ENCODE measurements around the gene EXOC3L1.

The EXOC3L1 gene

DNA sequence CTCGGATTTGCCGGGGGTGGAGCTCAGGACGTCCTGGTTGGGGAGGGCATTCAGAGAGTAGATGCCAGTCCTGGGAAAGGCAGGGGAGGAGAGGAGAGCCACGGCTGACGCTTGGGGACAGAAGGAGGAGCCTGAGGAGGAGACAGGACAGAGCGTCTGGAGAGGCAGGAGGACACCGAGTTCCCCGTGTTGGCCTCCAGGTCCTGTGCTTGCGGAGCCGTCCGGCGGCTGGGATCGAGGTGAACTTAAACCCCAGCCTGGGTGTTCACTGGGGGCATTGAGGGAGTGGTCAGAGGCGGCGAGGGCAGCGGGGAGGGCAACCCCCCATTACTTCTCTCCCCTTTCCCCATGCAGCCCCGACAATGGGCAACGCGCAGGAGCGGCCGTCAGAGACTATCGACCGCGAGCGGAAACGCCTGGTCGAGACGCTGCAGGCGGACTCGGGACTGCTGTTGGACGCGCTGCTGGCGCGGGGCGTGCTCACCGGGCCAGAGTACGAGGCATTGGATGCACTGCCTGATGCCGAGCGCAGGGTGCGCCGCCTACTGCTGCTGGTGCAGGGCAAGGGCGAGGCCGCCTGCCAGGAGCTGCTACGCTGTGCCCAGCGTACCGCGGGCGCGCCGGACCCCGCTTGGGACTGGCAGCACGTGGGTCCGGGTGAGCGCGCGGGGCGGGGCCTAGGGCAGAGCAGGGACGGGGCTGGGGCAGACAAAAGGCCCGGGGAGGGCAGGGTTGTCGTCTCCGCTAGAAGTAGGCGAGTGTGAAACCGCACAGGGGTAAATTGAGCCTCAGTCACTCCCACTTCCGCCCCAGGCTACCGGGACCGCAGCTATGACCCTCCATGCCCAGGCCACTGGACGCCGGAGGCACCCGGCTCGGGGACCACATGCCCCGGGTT, 15.9 kb downstream of the EXOC3L1 start:
- no peak for DNase-seq (ENCODE audit: insufficient read length, low spot score)
- peak; percentile 23 for TF ChIP-seq CTCF (IDR thresholded peaks at IDR 0.05; ENCODE audit: insufficient read depth, missing control alignments)
- FAIRE-seq = no peak

DNA sequence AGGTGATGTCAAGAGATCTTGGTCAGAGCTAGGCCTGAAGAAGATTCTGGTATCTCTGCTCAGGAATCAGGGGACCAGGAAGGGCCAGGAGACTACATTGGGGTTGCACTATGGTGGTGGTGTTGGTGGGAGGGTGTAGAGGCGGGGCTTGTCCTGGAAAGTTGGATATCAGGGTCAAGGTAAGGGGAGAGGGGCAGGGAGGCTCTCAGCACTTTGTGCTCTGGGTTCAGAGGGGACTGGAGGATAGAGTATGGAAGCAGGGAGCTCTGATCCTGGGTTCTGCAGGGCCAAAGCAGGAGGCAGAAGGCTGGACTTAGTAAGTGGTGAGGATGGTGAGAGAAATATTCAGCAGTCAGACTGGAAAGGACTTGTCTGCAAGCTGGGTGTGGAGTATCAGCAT, 16.6 kb downstream of the EXOC3L1 start:
- FAIRE-seq (no peak), DNase-seq (ENCODE audit: insufficient read length, low spot score) (no peak)
- TF ChIP-seq CTCF (IDR thresholded peaks at IDR 0.05; ENCODE audit: insufficient read depth, missing control alignments) = no peak

DNA sequence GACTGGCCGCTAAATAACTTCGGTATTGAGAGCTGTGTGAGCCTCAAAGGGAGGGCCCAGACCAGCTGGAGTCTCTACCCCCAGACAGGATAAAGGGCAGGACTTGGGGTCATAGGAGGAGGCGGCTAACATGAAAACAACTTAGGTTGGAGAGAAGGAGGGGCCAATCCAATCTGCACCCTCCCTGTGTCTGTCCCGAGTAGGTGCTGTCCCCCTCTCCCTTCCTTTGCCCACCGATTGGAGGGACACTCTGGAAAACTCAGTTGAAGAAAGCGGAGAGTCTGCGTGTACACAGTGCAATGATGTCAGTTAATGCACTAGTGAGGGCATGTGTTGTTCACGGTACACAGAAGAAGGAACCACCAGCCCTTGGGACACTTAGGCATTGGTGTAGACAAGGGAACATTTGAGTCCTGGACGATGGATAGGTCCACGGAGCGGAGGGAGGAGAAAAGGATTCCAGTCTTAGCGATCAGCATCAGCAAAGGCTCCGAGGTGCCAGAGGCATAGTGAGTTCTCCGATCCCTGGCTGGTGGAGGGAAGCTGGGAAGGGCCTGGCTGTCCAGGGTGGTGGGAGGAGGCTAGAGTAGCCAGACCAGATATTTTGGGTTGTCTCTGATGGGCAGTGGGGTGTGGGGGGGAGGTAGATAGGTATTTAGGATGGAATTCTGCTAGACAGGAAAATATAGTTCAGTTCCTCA, 18.8 kb downstream of the EXOC3L1 start:
- DNase-seq (ENCODE audit: insufficient read length, low spot score) (no peak), FAIRE-seq (no peak)
- no peak for TF ChIP-seq CTCF (IDR thresholded peaks at IDR 0.05; ENCODE audit: insufficient read depth, missing control alignments)

DNA sequence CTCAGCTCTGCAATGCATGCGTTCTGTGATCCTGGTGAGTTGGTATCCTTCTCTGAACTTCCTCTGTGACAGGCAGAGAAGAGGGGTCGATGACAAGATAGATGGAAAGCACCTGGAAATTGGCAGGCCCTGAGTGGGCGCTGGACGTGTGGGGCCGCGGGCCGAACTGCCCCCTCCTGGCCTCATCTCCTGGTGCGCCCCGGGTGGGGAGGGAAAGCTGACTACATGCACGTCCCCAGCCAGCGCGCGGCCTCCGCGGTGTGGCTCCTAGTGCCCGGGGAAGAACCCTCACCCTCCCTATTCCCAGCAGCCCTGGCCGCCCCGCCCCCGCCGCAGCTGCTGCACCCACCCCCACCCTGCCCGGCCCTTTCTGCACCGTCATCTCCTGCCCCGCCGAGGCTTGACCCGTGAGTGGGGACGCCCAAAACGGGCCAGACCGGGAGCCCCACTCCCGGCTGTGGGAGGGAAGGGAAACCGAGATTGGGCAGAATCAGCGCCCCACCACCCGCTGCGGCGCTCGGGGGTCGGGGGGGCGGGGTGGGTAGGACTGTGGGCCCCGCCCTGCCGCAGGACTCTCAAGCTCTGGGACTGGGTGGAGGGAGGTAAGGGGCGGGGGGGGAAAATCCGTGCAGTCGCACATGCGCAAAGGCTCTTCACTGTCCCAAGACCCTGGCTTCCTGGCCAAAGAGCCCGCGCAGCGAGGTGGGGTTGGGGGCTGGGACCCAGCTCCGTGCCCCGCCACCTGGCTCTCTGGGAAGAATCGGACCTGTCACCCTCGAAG, 19.6 kb downstream of the EXOC3L1 start, which contains the start of gene NOL3:
Gene NOL3 (plus strand): TSS at position 371 of the 781 bp plus-strand sequence.
- FAIRE-seq = no peak
- peak; percentile 82 for DNase-seq (ENCODE audit: insufficient read length, low spot score)
- TF ChIP-seq CTCF (IDR thresholded peaks at IDR 0.05; ENCODE audit: insufficient read depth, missing control alignments) = no peak

DNA sequence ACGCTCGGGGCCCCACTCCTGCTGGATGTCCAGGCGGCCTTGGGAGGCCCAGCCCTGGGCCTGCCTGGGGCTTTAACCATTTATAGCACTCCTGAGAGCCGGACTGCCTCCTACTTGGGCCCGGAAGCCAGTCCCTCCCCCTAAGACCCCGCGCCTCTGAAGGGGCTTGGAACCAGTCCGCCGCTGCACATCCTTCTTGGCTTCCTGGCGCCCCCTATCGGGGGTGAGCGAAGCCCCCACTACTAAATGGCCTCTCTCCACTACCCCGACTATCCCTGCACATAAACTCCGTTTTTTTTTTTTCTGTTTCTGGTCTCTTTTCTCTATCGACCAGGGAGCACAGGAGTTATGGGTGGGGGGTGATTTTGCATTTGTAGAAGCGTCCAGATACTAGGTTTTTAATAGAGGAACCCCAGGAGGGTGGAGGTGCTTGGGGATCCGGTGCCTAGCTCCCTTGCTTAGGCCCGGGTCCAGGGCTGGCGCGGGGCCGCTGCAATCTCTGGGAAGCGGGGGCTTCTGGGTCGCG, 20.2 kb downstream of the EXOC3L1 start:
- FAIRE-seq (no peak), DNase-seq (ENCODE audit: insufficient read length, low spot score) (no peak)
- TF ChIP-seq CTCF (IDR thresholded peaks at IDR 0.05; ENCODE audit: insufficient read depth, missing control alignments) = peak; percentile 62

DNA sequence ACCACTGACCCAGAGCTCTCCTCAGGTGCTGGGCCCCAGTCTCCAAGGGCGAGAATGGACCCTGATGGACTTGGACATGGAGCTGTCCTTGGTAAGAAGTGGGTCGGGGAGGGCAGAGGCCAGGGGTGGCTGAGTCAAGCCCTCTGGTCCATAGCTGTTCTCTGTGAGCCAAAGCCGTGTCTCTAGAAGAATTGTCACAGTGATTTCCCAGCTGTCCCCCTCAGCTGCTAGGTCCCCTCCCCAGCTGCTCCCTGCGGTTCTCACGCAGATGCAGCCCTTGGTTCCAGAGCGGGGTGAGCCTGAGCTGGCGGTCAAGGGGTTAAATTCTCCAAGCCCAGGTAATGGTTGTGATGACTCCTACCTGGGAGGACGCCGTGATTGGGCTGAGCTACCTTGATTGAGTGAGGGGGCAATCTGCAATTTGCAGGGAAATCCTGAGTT, 20.9 kb downstream of the EXOC3L1 start:
- FAIRE-seq = no peak

More for the DNA sequence above, 20.9 kb downstream of the EXOC3L1 start:
- DNase-seq (ENCODE audit: insufficient read length, low spot score) = no peak
- TF ChIP-seq CTCF (IDR thresholded peaks at IDR 0.05; ENCODE audit: insufficient read depth, missing control alignments) = no peak
